HG03378 (cell line): Measurements from ENCODE around the gene MST1R.

Experiments
- ATAC-seq: cut with Tn5 transposase; IDR thresholded peaks from one replicate; pipeline ENCODE4 v1.9.1; 2021; ENCODE audit warnings: mild to moderate bottlenecking, moderate library complexity; ENCODE audit not compliant: unreplicated experiment

MST1R gene

DNA sequence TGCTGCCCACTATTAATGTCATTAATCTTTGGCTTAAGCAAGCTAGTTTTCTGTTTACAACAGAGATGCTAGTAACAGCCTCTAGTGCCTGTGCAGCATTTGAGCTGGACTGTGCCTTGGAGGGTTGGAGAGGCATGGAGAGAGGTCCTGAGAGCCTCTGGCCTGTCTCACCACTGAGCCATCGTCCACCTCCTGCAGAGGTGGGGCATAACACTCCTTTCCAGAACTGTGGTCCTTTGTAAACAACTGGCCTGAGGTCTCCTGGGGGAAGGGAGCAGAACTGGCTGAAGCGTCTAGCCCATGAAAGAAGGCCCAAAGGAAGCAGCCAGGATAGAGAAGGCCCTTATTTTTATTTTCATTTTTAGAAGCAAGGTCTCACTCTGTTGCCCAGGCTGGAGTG, 24.0 kb downstream of the MST1R start:
- ATAC-seq, result no peak

DNA sequence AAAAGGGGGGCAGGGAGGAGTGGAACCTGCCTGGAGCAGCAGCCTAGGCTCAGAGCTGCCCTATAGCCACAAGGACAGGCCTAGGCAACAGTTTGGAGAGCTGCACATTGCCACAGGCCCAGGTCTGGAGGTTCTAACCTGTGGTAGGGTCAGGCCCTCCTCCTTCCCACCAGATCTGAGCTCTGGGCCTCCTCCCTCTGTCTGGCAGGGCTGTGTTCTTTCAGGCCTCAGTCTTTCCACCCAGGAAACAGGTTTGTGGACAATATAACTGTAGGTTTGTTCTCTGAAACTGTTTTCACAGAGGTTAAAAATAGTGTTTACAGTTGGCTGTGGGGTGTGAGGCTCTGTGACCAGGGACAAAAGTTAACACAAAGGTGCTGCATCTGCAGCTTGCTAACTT, 25.0 kb downstream of the MST1R start:
- no peak for ATAC-seq

DNA sequence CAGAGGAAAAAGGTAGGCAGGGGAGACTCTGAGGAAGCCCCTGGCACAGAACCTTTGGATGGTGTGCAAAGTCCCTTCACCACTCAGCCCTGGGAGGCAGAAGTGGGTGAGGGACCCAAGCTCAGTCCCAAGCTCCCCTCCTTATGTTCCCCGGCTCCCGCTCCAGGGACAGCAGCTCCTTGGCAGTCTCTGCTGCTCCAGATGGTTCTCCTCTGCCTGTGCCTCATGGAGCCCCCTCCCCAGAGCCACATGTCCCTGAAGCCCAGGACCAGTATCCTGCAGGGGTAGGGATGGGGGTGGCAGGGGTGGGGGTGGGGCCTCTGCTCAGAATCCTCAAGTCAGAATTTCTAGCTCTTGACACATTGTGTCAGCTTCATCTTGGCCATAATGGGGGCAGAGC, 26.0 kb downstream of the MST1R start:
- no peak for ATAC-seq

DNA sequence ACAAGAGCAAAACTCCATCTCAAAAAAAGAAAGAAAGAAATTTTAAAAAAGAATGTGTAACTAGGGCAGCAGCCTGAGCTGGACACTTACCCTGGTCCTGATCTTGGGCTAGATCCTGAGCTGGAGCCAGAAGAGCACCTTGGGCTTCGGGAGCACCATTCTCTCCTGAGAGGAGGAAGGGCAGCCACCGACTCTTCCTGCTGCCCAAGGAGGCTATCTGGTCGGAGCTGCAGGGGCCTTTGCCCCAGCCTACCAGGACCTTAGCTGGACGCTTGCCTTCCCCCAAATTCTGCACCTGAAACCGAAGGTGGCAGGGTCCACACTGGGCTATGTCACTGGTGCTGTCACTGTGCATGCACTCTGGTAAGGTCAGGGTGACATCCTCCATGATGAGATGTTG, 27.1 kb downstream of the MST1R start:
- ATAC-seq, result no peak

DNA sequence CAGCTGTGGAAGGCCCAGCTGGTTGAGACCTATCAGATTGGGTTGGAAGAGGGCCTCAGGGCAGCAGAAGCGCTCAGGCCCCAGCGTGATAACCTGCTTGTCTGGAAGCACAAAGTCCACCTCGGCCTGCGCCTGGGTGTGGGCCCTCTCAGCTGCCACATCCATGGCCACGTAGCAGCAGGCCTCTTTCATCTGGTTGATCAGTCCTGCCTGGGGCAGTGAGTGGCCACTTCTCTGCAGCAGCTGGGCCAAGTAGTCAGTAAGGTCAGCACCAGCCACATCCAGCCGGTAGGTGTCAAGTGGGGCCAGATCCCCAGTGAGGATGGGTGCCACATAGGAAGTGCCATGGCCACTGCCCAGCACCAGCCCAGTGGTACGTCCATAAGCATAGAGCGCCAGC, 30.1 kb downstream of the MST1R start:
- no peak for ATAC-seq

DNA sequence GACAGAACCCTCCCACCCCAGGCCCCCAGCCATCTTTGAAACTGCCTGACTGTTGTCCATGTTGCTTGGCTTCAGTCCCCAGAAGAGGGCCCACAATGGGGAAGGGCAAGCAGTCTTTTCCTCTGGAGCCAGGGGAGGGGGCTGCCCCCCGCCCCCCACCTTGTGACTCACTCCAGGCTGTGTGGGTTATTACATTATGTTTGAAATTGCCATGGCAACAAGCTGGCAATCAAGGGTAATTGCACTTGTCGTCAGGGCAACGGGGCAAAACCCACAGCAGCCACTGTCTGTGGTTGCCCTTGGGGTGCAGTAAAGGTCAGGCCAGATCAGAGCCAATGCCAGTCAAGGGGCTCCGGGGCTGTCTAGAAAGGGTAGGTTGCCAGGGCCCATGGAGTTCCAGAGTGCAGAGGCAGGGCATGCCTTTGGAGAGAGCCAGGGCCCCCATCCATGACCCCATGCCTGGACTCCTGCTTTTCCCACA, 30.8 kb downstream of the MST1R start:
- no peak for ATAC-seq

DNA sequence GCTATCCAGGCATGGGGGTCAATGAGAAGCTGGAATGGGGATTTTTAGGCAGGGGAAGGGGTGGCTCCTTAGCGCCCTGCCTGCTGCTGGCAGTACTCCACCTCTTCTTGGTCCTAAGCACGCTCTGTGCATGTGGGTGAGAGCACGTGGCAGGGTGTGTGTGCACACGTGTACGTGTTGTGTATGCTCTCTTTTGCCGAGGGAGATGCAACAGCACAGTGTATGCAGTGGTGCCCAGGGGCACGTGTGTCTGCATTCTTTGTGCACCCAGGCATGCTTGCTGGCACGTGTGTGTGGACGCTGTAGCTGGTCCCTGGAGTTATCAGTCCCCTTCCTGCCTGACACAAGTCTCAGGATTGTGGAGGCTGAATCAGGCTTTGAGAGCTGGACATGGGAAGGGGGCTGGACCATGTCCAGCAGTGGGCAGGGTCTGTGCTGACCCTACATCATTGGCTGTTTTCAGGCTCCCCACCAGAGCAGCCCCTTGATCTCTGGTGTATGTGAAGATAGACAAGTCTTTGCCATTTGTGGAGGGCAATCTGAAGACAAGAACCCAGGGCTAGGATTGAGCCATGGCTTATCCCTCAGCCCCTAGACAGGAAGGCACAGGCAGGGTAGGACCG, 32.0 kb downstream of the MST1R start:
- no peak for ATAC-seq

DNA sequence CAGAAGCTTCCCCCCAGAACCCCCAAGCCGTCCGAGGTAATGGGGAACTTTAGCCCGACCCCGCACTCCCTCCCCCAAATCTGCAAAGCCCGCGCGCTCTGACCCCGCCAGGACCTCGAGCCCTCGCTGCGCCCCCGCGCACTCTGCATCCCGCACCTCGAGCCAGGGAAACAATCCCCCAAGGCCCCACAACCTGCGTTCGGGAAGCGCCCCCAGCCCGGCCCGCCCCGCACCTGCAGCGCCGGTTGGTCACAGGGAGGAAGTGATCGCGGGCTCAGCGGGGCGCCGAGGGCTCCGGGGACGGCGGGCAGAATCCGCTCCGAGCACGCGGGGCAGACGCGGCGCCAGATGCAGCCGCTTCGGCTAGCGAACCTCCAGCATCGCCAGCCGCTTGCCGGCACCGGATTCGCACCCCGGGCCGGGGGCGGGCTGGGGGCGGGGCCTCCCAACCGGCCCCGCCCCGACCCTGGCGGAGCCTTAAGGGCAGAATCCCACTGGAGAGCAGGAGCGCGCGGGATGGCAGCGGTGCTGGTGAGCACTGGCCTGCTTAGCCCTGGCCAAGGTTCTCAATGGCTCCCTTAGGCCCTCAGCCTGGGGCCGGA, 34.0 kb downstream of the MST1R start, which contains the start of gene CAMKV:
Gene CAMKV, minus strand, starts transcription at position 382 of the 602 bp plus-strand sequence. CDS start 7,518 bp downstream, outside the sequence.
- no peak for ATAC-seq

DNA sequence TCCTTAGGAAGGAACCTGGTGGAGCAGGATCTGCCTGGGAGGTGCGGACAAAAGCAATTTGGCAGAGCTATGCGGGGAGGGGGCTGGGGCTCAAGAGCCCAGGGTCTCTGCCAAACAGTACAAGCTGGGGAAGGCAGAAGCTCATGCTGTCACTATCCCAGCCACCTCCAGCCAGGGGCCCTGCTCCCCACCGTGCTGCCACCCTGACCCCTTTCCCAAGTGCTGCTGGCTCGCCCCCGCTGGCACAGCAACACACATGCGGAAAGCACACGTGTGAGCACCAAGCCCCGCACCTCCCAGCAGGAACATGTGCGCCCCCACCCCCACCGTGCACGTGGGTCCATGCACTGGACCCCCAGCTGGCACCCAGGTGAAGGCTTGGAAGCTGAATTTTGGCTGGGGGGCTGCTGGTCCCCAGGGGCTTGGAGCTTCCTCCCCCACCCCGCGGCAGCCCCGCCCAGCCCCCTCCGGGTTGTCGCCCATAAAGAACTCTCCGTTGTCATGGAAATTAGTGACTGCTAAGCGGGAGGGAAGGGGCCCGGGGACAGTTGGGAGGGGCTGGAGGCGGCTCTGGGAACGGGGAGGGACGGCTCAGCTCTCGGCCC, 34.7 kb downstream of the MST1R start:
- no peak for ATAC-seq

DNA sequence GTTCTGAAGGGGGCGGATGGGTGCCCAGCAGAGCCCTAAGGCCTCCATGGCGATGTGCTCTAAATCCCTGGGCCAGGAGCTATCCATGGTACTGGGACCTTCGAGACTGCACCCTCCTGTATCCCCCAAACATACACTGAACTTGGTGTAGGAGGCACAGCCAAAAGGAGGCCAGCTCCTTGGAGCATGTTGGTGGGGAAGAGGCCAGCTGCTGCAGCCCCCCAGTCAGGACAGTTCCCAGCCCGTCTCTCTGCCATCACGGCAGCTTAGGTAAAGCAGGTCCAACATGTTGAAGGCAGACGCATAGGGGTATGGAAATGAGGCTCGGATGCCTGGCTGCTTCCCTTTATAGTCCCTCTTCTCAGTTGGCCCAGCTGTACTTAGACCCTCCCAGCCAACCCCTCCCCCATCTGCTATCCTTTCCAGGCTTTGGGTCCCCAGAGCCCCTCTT, 35.8 kb downstream of the MST1R start:
- no peak for ATAC-seq

DNA sequence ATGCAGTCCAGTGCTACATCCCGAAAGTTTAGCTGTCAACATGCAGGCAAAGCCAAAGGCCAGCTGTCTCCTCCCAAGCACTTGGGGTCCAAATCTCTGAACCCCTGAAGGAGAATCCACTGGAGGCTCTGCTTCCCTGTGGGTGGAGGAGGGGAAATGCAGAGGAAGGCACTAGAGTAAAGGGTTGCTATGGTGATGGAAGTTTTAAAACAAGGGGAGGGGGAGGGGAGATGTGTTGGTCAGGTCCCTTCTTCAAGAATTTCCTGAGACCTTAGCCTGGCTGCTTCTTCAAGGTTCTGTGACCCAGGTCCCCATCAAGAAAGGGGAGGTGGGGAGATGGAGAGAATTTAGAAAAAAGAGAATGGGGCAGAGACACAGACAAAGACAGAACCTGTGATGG, 36.3 kb downstream of the MST1R start:
- ATAC-seq, result no peak

DNA sequence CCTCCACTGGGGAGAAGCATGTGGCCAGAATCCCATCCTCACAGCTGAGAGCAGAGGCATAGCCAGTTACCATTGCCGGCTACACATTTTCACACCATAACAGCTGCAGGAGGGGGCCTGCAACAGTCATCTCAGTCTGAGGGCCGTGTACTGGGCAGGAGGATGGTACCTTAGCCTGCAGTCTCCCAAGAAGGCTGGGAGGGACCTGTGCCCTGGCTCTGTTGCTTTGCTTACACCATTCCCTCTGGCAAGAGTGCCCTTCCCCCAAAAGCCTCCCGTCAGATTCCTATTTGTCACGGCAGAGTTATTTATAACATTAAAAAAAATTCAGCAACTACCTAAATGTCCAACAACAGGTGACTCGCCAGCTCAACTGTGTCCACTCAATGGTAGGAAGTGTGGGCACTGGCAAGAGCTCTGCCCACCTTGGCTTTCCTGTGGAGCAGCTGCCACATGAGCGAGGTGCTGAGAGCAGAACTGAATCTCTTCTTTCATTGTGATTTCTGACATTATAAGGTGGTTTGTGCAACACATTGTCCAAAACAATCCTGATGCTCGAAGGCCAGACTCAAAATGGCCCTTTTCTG, 38.4 kb downstream of the MST1R start:
- ATAC-seq, result no peak

DNA sequence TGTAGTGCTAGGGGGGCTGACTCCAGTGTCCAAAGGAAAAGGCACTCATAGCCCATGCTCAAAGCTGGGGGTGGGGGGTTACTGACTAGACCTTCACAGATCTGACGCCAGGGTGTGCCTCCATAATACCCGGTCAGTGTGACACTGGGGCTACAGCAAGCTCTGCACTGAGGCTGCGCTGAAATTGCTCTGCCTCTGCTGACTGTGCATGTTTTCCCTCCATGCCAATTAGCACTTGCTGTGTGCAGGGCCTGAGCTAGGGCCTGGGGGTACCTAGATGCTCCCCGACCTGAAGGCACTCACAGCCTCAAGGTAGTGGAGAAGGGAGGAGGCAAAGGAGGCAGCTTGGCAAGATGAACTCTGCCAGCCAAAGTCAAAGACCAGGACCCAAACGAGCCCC, 39.2 kb downstream of the MST1R start:
- ATAC-seq, result no peak

DNA sequence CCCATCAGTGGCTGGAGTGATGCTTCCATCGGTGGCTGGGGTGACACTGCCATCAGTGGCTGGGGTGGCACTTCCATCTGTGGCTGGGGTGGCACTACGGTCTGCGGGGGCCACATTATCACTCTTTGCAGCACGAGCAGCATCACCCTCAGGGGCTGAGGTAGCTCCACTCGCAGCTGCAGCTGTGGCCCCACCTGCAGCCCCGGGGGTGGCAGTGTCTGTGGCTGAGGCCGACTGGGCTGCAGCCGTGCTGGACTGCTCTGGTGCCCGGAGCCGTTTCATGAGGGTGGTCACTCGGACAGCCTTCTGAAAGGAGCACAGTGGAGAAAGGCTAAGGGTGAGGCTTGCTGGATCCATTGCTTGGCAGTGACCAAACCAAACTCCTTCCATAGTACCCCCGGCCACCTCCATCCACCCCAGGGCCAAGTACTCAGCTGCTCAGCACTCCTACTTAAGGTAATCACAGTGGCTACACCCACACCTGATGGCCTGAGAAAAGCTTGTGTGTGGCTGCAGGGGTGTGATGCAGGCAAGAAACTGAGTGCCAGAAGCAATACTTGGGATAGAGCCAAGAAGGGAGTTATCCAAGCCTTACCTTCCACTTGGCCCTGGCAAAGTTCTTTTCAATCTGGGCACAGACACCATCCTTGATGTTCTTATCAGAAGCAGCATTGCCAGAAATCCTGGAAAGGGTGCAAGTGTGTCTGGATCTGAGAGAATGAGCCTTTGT, 43.9 kb downstream of the MST1R start:
- ATAC-seq, result no peak

DNA sequence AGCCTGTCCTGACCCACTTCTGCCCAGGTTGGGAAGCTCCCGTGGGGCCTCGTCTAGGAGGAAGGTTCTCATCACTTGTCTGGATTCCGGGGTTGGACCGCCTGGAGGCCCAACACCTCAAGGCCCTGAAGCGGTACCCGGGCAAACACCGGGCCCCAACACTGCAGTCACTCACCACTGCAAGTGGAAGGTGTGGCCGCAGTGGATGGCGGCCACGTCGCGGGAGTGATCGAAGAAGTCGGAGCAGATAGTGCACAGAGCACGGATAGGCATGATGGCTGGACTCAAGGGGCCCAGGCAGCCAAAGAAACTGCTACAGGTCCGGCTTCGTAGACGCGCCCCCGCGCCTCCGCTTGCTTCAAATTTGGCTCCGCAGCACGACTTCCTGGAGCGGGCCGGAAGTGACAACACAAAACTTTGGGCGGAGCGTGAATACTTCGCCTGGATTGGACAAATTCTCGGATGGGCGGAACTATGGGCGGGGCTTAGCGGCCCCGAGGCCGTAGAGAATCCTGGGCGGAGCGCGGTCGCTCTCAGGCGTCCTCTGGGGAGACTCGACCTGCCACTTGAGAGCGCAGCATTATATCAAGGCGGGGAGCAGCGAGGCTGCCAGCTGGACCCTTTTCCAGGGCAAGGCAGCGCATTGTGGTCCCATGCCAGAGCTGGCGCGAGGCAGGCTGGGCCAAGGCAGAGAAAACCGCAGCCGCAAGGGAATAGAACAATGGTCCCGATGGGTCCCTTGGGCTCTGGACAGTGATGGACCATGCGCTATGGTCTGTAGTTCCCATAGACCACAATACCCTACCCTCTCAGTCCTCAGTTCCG, 47.3 kb downstream of the MST1R start, which contains the start of gene TRAIP:
Gene TRAIP, minus strand, starts transcription at position 384 of the 825 bp plus-strand sequence. Its CDS starts 111 bp downstream, at position 273.
- peak; percentile 88 for ATAC-seq

DNA sequence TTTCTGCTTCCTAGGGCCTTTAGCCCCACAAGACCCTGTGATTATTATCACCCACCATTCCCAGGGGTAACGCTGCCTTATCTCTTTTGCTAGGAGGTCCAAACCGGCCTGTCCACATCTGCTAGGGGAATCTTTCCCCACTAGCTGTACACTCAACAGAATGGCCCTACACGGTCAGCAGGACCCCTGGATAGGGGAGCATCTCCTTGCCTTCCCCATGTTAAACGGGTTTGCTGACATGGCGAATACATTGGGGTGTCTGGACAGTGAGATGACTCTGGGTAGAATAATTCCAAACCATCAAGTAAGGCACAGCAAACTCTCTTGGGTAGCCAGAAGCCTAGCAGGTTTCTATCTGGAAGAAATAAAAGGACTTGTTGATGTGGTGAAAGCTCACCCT, 48.0 kb downstream of the MST1R start:
- no peak for ATAC-seq

DNA sequence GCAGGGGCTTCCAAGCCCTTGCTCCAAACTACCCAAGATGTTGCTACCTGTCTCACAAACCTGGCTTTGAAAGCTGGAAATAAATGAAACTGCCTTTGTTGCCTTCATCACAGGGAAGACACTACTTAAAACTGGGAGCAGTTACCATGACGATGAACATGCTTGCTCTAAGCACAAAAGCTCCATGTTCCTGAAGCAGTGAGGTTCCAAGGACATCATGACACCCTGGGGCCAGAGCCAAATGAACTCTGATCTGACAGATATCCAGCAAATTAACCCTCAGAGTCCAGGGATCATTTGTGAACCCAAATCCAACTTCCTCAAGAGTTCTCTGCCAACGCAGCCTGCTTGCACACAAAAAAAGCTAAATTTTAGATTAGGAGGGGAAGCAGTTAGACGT, 58.0 kb downstream of the MST1R start:
- ATAC-seq, result no peak

DNA sequence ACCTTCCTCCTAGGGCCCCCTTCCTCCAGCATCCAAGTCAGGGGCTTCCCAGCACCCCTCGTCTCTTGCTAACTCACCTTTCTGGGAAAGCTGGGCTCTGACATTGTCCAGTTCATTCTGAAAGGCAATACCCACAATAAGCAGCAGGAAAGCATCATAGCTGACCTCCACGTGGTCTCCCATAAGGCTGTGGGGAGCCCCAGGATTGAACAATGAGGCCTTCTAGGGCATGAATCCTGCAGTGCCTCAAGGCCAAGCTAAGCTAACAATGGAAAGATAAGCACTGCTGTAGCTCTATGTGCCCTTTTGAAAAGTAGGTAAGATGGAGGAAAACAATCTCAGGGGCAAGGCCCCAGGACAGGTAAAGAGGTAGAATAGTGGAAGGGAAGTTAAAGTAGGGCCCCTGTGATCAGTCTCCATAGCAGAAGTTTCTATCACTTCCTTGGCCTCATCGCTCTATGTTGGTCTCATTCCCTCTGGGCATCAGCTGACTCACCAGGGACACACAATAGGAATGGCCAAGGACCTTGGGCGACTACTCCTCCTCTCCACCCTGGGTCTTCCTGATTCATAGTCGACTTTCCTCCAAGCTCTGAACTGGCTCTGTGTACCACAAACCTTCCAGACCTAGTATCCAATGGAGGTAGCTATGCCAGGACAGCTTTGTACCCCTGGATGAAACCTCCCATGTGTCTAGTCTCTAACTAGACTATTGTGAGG, 59.0 kb downstream of the MST1R start:
- ATAC-seq, result no peak

DNA sequence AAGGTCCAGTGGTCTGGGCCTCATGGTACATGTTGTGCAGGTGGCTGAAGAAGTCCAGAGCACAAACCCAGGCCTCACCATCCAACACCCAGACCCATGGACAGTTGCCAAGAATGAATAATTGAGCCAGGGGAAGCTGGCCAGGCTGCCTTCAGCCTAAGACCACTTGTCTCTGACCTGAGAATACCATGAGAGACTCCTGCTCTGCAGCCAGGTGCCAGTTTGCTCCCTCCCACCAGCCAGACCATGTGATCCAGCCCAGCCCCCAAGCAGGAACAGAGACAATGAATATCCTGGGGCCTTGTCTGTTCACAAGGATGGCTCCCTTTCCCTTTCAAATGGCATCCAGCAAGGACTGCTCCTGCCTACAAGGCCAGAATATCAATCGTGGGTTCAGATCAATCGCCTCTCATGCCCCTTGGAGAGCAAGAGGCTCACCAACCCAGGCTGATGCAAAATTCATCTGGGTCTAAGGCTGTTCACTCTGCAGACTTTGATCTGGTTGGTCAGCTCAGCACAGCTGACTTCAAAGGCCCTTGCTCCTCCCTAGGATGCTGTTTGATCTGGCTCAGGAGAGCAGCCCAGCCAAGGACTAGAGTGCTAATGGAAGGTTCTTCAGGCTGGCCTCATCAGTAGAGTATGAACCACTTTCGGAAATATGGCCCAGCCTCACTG, 60.7 kb downstream of the MST1R start:
- no peak for ATAC-seq
